ENCODE measurements around the gene SNAPC3.

The SNAPC3 gene

DNA sequence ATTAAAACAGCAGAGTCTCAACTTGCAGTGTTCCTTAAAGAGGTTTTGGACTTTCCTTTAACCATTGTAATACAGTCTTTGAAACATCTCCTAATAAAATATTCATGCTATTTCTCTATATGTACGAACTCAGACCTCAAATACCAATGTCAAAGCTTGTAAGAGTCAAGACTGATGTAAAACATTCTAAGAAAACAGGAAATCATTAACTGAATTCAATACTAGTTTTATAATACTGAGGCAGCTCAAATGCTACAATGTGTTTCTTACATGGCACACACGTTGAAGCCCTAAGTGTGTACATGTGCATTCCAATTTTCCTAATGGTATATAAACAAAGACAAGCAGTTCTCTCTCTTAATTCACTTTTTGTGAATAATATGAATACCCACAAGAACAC, 76.5 kb downstream of the SNAPC3 start:
- H3K4me3 Mint-ChIP-seq = peak overlapping the region in 1 of 2 donors; percentile 63
- H3K4me1 Mint-ChIP-seq = peaks cover 59% of the 10 kb centered on the region
- DNase-seq (no peak), ATAC-seq (no peak)
- peak overlapping the region in 1 of 2 donors; percentile 75 for H3K27ac Mint-ChIP-seq
- no peaks in the 10 kb centered on the region for H3K9me3 Mint-ChIP-seq
- no peaks in the 10 kb centered on the region for H3K27me3 Mint-ChIP-seq

DNA sequence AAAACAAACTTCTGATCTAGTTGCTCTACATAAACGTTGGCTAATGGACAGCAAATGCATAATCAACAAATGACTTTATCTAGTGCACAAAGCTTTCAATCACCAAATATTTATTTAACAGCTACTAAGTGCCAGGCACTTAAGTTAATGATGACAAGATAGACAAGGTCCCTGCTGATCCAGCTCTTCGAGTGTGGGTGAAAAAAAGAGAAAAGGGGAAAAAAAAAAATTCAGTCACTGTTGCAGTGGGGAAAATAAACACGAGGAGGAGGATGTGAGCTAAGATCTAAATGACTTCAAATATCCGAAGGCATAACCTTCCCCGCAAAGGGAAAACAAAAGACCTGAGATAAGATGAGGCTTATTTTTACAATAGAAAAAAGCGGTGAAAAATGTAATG, 78.5 kb downstream of the SNAPC3 start:
- Mint-ChIP-seq H3K4me1 (peaks cover 58% of the 10 kb centered on the region), H3K27ac (peak overlapping the region in 1 of 2 donors; percentile 3), H3K4me3 (peak overlapping the region in 1 of 2 donors; percentile 24), H3K27me3 (no peaks in the 10 kb centered on the region), H3K9me3 (no peaks in the 10 kb centered on the region)
- ATAC-seq = no peak
- no peak for DNase-seq

GRCh38 chr9:15501803-15502202, 79.1 kb downstream of the SNAPC3 start:
- DNase-seq (no peak), ATAC-seq (no peak)
- Mint-ChIP-seq H3K4me1 (peaks cover 58% of the 10 kb centered on the region), H3K27me3 (no peaks in the 10 kb centered on the region), H3K4me3 (peak overlapping the region in 1 of 2 donors; percentile 12), H3K27ac (no peak overlapping the region), H3K9me3 (no peaks in the 10 kb centered on the region)

DNA sequence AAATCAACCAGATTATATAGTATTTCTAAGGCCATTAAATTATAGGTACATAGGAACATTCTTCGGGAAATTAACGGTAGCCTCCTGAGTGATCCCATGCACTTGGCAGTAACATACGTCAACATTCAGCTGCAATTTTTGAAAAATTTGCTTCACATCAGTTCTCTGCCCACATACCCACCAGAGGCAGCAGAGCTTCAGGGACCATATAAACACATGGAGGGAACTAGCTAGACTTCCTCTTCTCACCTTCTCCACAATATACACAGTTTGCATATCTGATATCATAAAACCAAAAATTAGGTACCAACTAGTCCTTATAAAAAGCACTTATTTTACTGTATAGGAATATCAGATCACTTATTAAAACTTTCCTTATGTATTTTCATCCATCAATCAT, 83.2 kb downstream of the SNAPC3 start:
- Mint-ChIP-seq H3K4me1 (peaks cover 60% of the 10 kb centered on the region), H3K27ac (no peak overlapping the region), H3K4me3 (no peak overlapping the region), H3K27me3 (no peaks in the 10 kb centered on the region), H3K9me3 (no peaks in the 10 kb centered on the region)
- DNase-seq (no peak), ATAC-seq (no peak)

GRCh38 chr9:15509931-15510788, 87.5 kb downstream of the SNAPC3 start:
- peak overlapping the region; percentile 89 to 90 for H3K4me3 Mint-ChIP-seq
- peak; percentile 65 for ATAC-seq
- DNase-seq = peak; percentile 57 to 71
- H3K9me3 Mint-ChIP-seq = no peaks in the 10 kb centered on the region
- no peaks in the 10 kb centered on the region for H3K27me3 Mint-ChIP-seq
- peak overlapping the region; percentile 94 to 99 for H3K27ac Mint-ChIP-seq
- H3K4me1 Mint-ChIP-seq = peaks cover 64% of the 10 kb centered on the region

GRCh38 chr9:15510789-15511575, 88.3 kb downstream of the SNAPC3 start, which contains the start of gene PSIP1:
Gene PSIP1 (minus strand): TSS chr9:15510970. CDS start chr9:15510188, 782 bp downstream.
- H3K27ac Mint-ChIP-seq = peak within 1 kb of the TSS; percentile 100
- peak; percentile 89 to 93 for DNase-seq
- peaks cover 59% of the 10 kb centered on the region for H3K4me1 Mint-ChIP-seq
- no peaks in the 10 kb centered on the region for H3K9me3 Mint-ChIP-seq
- H3K27me3 Mint-ChIP-seq = no peaks in the 10 kb centered on the region
- ATAC-seq = peak; percentile 91
- peak within 1 kb of the TSS; percentile 90 to 91 for H3K4me3 Mint-ChIP-seq

Measured in stimulated activated naive CD8-positive, alpha-beta T cell treated with anti-CD3 and anti-CD28 coated beads, Interleukin-15, amount 100 ng/mL, for 72 hours (primary cell).